ENCODE results near the gene OBSCN.

OBSCN gene

GRCh38 chr1:228210076-228210651, 2.3 kb downstream of the OBSCN start:
- ChIA-PET CTCF (interaction anchor here (0.7 to 1.5 kb wide), 4 partner anchors 44 to 206 kb away, joined by 3 to 11 read pairs (median 4); partner anchors contain the start of gene IBA57), POLR2A (ENCODE audit: low non-redundant PET) (interaction anchor here (0.6 kb wide), 1 partner anchor 40 kb away, joined by 3 read pairs; no protein-coding TSS in a partner anchor)
- peak; percentile 70 for DNase-seq (ENCODE audit: low spot score)
- H3K27ac ChIP-seq = peak overlapping the region; percentile 88
- TF ChIP-seq CTCF (conservative IDR thresholded peaks at IDR 0.05; ENCODE audit: low read depth) = no peak

GRCh38 chr1:228210712-228211530, 3.1 kb downstream of the OBSCN start:
- no peak for TF ChIP-seq CTCF (conservative IDR thresholded peaks at IDR 0.05; ENCODE audit: low read depth)
- POLR2A ChIA-PET (ENCODE audit: low non-redundant PET) = interaction anchor here (0.6 kb wide), 1 partner anchor 41 kb away, joined by 3 read pairs; no protein-coding TSS in a partner anchor
- DNase-seq (ENCODE audit: low spot score) = no peak
- H3K27ac ChIP-seq = peak overlapping the region; percentile 88
- CTCF ChIA-PET = interaction anchor here (0.7 to 1.5 kb wide), 4 partner anchors 45 to 206 kb away, joined by 3 to 11 read pairs (median 4); partner anchors contain the start of gene IBA57

GRCh38 chr1:228211531-228212414, 3.9 kb downstream of the OBSCN start:
- peak overlapping the region; percentile 88 for H3K27ac ChIP-seq
- CTCF ChIA-PET = no interaction called here
- DNase-seq (ENCODE audit: low spot score) = no peak
- POLR2A ChIA-PET (ENCODE audit: low non-redundant PET) = no interaction called here
- TF ChIP-seq CTCF (conservative IDR thresholded peaks at IDR 0.05; ENCODE audit: low read depth) = no peak

GRCh38 chr1:228212415-228212965, 4.6 kb downstream of the OBSCN start:
- POLR2A ChIA-PET (ENCODE audit: low non-redundant PET) = no interaction called here
- CTCF ChIA-PET = no interaction called here
- no peak for TF ChIP-seq CTCF (conservative IDR thresholded peaks at IDR 0.05; ENCODE audit: low read depth)
- peak overlapping the region; percentile 88 for H3K27ac ChIP-seq
- DNase-seq (ENCODE audit: low spot score) = no peak

GRCh38 chr1:228212966-228213844, 5.4 kb downstream of the OBSCN start:
- peak; percentile 86 for DNase-seq (ENCODE audit: low spot score)
- H3K27ac ChIP-seq = peak overlapping the region; percentile 88

More at GRCh38 chr1:228212966-228213844, 5.4 kb downstream of the OBSCN start:
- ChIA-PET CTCF (interaction anchor here (0.5 to 2.3 kb wide), 4 partner anchors 10 to 466 kb away, joined by 3 to 9 read pairs (median 4); no protein-coding TSS in a partner anchor), POLR2A (ENCODE audit: low non-redundant PET) (interaction anchor here (0.7 kb wide), 1 partner anchor 200 kb away, joined by 4 read pairs; no protein-coding TSS in a partner anchor)
- peak; percentile 84 for TF ChIP-seq CTCF (conservative IDR thresholded peaks at IDR 0.05; ENCODE audit: low read depth)
